Hypothalamus (tissue), 51 donors: ENCODE measurements around the gene OR7A10.
"Not testable (repeated sequence)": the region's sequence is repeated elsewhere in the genome, so short reads cannot be mapped to it uniquely, and the experiment has no call there.

Source experiments
- DNase-seq, 51 donors: peaks; one replicate each; lab custom pipeline; 2025; lab: John Stamatoyannopoulos, UW

OR7A10 gene

DNA sequence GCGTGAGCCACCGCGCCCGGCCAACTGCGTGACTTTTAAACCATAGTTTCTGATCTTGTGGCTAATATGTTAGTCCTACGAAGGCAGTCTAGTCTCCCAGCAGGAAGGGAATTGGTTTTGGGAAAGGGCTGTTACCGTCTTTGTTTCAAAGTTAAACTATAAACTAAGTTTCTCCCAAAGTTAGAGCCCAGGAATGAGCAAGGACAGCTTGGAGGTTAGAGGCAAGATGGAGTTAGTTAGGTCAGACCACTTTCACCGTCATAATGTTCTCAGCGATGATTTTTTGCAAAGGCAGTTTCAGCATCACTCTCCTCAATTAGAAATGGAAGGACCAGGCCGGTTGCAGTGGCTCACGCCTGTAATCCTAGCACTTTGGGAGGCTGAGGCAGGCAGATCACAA lies 52.7 kb downstream of the OR7A10 start:
- DNase-seq, result no peak

DNA sequence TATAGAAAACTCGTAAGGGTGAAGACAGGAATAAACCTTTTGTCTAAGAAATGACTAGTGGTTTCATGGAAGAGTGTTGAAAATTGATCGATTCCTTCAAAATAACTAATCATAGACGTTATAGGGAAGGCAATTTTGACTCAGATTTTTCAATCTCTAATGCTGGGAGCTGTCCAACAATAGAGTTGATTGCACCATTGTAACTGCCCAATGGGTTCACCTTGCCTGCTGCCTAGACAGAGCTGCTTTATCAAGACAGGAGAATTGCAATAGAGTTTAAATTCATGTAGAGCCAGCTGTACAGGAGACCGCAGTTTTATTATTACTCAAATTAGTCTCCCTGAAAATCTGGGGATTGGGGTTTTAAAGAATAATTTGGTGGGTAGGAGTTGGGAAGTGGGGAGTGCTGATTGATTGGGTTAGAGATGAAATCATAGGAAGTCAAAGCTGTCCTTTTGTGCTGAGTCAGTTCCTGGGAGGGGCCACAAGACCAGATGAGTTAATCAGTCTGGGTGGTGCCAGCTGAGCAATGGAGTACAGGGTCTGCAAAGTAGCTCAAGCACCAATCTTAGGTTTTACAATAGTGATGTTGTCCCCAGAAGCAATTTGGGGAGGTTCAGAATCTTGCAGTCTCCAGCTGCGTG lies 53.5 kb downstream of the OR7A10 start:
- no peak for DNase-seq

DNA sequence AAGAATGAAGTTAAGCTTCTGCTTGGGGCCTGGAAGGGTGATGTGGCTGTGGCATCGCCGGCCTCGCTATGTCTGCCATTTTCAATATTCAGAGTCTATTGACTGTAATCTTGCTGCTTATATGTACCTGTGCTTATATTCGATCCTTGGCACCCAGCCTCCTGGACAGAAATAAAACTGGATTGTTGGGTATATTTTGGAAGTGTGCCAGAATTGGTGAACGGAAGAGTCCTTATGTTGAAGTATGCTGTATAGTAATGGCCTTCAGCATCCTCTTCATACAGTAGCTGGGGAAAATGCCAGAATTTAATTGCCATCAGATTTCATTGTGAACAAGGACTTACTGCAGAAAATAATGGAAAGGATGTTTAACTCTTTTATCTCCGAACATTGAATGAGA lies 56.5 kb downstream of the OR7A10 start:
- DNase-seq, result not testable (repeated sequence)
